HG03558 (cell line): ENCODE measurements around the gene OR2AT4.
"Not testable (repeated sequence)": the region's sequence is repeated elsewhere in the genome, so short reads cannot be mapped to it uniquely, and the experiment has no call there.

Experiments used
- ATAC-seq: cut with Tn5 transposase; IDR thresholded peaks from one replicate; pipeline ENCODE4 v1.9.1; 2021; ENCODE audit warnings: moderate number of reproducible peaks; ENCODE audit not compliant: unreplicated experiment; ENCODE audit errors: extremely low read depth

OR2AT4 gene

DNA sequence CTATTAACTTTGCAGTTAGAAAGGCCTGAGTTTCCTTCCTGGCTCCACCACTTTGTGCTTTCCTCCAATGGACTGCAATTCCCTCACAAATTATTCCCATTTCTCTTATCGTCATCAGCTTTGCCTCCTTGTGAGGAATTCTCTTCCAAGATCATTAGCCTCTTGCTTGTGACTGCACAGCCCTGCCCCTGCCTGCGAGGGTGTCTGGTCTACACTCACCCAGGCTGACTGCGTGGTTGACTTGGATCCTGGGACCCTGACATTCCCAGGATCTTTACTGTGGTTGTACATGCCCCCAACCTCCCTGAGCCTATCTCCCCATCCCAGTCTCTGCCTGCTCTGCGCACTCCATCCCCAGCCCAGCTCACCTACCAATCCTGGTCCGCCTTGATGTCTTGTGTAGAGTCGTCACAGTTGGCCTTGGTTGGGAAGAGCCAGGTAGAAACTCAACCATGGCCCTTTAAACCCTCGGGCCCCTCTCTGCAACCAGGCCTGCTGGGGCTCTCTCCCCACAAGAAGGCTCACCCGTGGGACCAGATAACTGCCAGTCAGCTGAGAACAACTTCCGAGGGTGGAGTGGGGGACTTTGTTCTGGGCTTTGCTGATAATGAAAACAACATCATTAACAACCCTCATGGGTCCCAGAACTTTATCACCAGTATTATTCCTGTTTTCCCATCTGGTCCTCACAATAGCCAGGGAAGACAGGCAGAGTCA is at the start of gene OR2AT4:
Gene OR2AT4, minus strand, starts transcription at position 421 of the 717 bp plus-strand sequence.
- no peak for ATAC-seq

DNA sequence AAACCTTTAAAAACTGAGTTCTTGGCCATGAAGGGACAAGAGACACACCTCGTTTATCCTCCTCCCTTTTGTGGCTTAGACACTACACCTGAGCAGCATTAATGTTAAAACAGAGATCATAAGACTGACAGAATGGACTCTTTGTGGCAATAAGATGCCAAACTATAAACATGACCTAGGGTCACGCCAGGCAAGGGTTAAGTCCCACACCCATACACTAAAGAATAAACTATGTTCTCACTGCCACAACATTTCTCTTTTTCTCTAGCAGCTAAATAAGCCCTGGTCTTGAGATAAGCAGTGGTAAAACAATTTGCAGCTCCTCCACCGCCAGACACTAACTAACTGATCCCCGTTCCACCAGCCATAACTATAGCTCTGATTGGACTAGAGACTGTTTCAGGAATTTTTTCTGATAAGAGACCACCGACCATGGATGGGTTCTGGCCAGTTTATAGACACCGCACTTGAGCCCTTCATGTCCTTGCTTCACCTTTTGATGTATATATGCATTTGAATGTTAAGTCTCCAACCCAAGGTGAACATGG is 49.4 kb upstream of the OR2AT4 start:
- no peak for ATAC-seq

DNA sequence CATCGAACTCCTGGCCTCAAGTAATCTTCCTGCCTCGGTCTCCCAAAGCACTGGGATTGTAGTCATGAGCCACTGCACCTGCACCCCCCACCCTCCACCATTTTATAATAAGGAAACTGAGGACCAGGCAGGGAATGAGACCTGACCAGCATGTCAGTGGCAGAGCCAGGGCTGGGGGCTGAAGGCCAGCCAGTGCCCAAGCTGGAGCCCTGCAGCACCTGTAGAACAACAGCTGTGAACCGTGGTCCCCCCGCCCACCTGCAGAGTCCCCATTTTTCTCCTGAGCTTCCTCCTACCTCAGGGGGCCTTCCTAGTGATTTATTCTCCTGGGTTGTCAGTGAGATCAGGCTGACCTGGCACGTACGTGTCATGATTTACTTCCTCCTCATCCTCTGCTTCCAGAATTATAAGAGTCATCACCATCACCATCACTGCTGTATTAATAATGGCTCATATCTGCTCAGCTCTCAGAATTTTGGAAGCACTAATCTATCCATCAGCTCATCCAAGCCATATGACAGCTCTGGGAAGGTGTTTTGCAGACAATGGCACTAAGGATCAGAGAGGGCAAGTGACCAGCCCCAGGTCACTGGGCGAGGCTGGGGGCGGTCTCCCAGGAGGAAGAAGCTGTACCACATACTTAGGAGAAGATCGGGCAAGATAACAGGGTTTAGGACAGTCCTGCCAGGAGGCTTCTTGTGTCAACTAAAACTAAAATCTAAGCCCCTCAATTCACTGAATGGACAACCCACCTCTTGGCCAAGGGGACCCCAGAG is 48.7 kb upstream of the OR2AT4 start:
- ATAC-seq, result no peak

DNA sequence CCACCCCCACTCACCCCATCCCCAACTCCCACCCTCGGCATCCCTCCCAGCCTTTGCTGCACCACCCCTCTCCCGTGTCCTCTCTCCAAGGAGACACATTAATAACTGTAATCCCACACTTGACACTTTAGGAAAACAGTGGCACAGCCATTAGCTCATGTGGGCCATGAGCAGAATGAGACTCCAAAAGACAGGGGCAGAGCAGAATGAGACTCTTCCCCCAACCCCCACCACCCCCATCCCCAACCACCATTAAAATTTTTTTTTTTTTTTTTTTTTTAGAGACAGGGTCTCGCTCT is 48.0 kb upstream of the OR2AT4 start:
- no peak for ATAC-seq

DNA sequence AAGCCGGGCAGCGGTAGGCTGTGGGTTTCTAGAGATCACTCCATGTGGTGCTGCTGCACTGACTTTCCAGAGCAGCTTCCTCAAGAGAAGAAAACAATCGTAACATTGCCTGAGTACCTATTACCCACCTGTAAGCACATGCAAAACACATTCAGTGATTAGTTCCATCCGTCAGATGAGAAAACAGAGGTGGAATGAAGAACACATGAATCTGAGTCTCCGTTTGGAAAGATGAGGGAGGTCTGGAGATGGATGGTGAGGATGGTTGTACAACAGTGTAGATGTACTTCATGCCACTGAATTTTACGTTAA is 46.7 kb upstream of the OR2AT4 start:
- ATAC-seq, result no peak

DNA sequence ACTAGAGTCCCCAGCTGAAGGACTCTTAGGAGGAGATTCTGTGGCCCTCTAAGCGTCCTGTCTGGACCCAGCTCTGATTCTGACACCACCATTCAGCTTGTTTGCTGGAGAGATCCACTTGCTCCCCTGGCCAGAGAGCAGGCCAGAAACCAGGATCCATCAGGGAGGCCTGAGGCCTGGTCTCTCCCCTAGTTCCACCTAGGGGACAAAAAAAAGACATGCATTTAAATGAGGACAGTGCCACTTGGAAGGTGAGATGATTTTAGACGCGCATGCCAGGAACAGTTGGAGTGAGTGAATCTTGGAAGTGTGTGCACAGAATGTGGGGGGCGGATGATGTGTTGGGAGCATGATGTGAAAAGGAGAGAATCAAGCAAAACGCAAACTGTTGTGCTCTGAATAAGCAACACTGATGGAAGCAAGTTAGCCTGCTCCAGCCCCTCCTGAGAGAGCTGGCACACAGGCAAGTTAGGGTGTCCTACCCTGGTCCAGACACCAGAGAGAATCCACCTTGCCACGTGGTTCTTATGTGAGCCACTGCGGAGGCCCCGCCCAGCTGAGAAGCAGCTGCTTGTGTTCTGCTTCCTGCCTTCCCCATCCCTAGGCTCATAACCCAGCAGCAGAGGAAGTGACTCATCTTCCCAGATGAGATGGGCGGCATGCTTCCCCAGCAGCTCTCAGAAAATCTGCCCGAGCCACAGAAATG is 46.2 kb upstream of the OR2AT4 start:
- ATAC-seq, result peak; percentile 61

DNA sequence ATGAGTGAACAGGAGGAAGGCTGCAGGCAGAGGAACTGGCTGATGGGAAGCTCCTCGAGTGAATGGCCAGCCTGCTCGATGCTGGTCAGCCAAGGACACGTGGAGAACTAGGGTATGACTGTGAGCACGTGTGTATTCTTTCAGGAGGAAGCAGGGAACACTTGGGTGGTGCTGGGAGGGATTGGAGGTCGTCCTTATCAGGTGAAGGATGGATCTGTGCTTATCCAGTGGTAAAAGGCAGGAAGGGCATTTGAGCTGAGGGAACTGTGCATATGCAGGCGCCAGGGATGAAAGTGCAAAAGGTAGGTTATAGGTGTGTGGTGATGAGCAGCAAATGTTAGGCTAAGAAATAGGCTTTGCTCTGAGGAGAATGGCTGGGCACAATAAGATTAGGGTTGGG is 44.5 kb upstream of the OR2AT4 start:
- ATAC-seq, result no peak

DNA sequence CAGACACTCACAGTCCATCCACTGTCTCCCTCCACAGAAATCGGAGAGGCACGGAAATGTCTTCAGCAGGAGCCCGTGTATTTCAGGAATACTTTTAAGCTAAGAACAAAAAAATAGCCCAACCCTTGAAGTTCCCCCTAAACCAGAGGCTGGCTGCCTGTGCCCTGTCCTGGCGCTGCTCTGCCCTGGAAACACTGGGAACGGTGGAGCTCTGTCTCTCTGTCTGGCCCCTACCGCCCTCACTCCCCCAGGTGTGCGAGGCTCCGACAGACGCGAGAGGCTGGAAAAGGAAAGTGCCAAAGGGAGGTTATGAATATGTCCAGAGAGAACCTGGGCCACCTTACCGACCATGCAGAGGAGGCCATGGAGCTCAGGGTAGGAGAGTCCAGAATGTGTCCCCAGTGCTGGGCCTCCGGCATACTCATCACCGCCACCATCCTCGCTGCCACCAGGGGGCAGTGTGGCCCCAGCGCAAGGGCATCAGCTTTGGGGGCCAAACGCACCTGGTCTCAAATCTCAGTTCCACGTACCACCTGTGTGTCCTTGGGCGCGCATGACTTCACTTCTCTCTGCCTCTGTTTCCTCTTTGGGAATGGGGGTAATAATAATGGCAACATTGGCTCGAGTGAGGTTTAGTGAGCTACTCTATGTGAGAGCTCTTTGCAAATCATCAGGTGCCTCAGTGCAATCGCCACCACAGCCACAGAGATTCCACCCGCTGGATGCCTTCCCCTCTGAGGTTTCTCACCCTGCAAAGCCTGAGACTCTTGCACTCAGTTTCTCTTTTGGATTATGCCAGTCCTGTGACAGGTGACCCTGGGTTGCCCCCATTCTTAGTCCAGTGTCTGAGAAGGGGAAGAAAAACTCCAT is 43.8 kb upstream of the OR2AT4 start:
- no peak for ATAC-seq

DNA sequence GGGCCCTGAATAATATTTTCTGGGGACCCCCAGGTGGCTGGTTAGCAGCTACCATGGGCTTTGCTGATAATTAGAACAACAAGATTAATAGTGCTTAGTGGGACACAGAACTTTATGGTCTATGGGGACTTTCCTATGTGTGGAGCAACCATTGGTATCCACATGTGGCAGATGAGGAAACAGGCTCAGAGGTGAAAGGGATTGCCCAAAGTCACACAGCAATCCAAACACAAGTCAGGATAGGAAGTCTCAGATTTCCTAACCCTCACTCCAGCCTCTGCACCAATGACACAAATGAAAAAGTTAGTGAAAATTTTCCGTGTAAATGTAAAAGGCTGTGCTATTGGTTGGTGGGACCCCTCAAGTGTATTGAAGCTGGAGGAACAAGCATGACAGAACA is 39.0 kb upstream of the OR2AT4 start:
- ATAC-seq, result no peak

DNA sequence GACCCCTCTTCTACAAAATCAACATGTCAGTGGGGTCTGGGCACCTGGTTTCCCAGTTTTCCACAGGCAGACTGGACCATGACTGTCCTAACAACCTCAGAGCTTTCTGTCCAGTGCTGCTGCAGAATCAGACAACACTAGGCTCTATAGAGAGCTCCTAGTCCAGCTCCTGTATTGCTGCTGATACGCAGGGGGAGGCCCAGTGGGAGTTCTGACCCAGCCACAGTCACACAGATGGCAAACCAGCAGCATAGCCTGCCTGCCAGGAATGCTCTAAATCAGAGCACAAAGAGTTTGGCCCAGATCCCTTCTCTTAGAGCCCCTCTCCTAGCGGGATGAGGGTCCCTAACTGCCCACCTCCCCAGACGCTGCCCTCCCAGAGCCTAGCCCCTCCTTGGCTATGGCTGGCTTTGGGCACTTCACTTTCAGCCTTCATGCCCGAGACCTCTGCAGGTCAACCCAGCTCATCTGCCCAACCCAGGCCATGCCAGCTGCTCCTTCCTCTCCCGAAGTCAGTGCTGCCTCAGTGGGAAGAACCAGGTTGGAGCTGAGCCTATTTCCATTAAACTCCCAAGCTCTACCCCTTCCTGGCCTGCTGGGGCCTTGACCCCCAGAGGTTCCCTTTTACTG is 38.5 kb upstream of the OR2AT4 start:
- no peak for ATAC-seq

DNA sequence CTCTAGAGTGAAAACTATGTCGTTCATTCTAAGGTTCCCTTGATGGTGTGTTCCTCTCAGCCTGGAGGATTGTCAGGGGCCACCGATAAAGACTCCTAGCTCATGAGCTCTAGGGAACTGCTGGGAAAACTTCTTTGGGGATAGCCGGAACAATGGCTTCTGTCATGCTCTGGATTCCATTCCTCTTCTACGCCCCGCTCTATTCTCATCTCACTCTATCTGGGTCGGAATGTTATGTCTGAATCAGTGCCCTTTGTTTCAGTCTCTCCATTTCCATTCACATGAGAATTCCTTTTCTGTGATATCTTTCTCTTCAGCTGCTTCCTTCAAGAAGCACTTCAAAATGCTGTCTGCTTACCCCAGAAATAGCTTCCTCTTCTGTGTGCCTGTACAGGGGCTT is 37.3 kb upstream of the OR2AT4 start:
- no peak for ATAC-seq

DNA sequence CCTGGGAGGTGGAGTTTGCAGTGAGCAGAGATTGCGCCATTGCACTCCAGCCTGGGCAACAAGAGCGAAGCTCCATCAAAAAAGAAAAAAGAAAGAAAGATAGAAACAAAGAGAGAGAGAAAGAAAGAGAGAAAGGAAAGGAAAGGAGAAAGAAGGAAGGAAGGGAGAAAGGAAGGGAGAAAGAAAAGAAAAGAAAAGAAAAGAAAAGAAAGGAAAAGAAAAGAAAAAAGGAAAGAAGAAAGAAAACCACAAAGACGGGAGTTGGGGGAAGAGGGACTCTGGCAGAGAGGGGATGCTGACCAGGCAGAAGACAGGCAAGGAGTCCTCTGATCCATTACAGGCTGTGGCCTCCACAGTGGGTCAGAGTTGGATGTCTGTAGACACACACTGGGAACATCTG is 35.4 kb upstream of the OR2AT4 start:
- ATAC-seq, result no peak

DNA sequence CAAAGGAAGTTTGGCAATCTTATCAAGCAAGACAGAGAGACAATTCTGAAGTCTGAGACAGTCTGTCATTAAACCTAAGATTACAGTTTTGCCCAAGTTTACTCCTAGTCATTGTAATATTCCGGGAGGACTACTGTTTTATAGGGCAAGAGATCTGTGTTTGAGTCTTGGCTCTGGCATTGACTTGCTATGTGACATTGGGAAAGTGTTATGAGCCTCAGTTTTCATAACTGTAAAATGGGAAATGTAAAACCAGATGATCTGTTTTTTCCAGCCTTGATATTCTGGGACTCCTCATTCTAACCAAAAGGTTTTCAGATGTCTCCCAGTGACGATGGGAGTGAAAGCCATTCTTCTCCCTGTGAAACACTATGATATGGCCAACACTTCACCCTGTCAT is 29.9 kb upstream of the OR2AT4 start:
- no peak for ATAC-seq

DNA sequence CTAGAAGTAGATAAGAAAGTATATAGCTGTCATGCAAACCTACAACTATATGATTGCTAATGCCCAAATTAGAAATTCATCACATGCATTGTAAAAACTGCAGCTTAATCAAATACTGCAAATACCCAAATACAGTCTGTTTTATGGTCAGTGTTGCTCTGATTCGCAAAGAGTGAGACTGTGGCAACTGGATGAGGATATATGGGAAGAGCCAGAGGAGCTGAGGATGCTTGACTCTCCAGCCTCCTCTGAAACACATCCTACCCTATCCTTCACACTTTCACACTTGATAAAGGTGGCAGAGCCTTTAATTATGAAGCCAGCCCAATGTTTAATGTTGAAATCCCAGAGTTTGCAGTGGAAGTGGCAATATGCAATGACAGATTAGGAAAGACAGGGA is 21.9 kb upstream of the OR2AT4 start:
- ATAC-seq, result no peak

DNA sequence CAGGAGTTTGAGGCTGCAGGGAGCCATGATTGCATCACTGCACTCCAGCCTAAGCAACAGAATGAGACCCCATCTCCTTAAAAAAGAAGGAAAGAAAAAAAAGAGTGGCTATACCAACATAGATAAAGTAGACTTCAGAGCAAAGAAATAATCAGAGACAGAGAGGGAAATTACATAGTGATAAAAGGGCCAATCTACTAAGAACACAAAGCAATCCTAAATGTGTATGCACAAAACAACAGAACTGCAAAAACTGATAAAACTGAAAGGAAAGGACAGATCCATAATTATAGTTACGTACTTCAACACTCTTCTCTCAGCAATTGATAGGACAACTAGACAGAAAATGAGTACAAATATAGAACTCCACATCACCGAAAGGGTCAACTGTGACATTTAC is 17.8 kb upstream of the OR2AT4 start:
- no peak for ATAC-seq

DNA sequence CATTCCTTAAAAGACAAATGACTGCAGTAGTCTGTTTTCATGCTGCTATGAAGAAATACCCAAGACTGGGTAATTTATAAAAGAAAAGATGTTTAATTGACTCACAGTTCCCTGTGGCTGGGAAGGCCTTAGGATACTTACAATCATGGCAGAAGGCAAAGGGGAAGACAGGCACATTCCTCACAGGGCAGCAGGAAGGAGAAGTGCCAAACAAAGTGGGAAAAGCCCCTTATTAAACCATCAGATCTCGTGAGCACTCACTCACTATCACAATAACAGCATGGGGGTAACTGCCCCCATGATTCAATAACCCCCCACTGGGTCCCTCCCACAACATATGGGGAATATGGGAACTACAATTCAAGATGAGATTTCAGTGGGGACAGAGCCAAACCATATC is 16.4 kb upstream of the OR2AT4 start:
- ATAC-seq, result no peak

DNA sequence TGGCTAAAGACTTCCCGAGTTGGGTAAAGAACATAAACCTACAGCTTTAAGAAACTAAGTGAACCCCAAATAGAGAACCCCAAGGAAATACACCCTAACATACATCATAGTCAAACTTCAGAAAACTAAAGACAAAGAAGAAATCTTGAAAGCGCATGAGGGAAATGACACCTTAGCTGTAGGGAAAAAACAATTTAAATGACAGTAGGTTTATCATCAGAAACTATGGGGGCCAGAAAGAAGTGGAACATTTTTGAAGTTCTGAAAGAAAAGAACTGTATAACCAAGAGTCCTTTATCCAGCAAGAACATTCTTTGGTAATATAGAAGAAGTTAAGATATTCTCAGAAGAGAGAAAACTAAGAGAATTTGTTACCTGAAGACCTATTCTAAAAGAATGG is 15.5 kb upstream of the OR2AT4 start:
- no peak for ATAC-seq

DNA sequence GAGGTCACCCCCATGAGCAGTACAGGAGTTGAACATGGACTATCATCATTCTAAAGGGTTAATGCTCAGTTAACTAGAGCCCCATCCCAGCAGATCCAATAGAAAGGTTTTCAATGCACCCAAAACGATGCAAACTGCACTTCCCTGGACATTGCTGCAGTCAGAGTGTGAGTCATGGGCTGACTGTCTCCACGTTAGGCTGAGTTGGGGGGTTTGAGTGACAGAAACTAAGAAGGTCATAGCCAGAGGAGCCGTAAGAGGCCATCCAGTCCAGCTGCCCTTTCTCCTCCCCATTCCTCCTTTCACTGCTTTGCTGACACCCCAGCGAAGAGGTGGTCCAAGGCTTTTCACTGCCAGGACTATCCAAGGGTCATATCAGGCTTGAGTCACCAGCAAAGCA is 10.5 kb upstream of the OR2AT4 start:
- no peak for ATAC-seq

DNA sequence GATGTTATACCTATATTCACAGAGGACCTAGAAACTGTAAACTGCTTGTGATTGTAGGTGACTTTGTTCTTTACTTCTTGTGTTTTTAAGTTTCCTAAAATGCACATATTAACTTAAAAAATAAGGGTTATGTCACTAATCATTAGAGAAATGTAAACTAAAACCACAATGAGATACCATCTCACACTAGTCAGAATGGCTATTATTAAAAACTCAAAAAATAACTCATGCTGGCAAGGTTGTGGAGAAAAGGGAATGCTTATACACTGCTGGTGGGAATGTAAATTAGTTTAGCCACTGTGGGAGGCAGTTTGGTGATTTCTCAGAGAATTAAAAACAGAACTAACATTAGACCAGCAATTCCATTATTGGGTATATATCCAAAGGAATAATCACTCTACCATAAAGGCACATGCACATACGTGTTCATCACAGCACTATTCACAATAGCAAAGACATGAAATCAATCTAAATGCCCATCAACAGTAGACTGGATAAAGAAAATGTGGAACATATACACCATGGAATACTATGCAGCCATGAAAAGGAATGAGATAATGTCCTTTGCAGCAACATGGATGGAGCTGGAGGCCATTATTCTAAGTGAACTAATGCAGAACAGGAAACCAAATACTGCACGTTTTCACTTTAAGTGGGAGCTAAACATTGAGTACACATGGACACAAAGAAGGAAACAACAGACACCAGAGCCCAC is 9.4 kb upstream of the OR2AT4 start:
- ATAC-seq, result not testable (repeated sequence)
